ENCODE measurements around the gene ZFHX3.

Gene ZFHX3

GRCh38 chr16:72902206-72902605, 145.7 kb downstream of the ZFHX3 start:
- DNase-seq (ENCODE audit: low read depth in 2 of 2): no peak

- DNase-seq (ENCODE audit: low read depth in 2 of 2): no peak
These were observed 146.8 kb downstream of the ZFHX3 start for GRCh38 chr16:72901000-72901627.

GRCh38 chr16:72898216-72898825, 149.6 kb downstream of the ZFHX3 start:
- DNase-seq (ENCODE audit: low read depth in 2 of 2): no peak

- DNase-seq (ENCODE audit: low read depth in 2 of 2): no peak
These were observed 150.2 kb downstream of the ZFHX3 start for GRCh38 chr16:72897707-72898106.

GRCh38 chr16:72896485-72897118, 151.3 kb downstream of the ZFHX3 start:
- no peak for DNase-seq (ENCODE audit: low read depth in 2 of 2)

- no peak for DNase-seq (ENCODE audit: low read depth in 2 of 2)
These were observed 152.0 kb downstream of the ZFHX3 start for GRCh38 chr16:72895951-72896350.

- no peak for DNase-seq (ENCODE audit: low read depth in 2 of 2)
These were observed 153.4 kb downstream of the ZFHX3 start for GRCh38 chr16:72894293-72895151.

GRCh38 chr16:72891291-72892227, 156.4 kb downstream of the ZFHX3 start:
- DNase-seq (ENCODE audit: low read depth in 2 of 2): no peak

GRCh38 chr16:72890587-72890986, 157.3 kb downstream of the ZFHX3 start:
- DNase-seq (ENCODE audit: low read depth in 2 of 2): no peak

- DNase-seq (ENCODE audit: low read depth in 2 of 2): no peak
These were observed 158.0 kb downstream of the ZFHX3 start for GRCh38 chr16:72889616-72890582.

- DNase-seq (ENCODE audit: low read depth in 2 of 2): no peak
These were observed 160.4 kb downstream of the ZFHX3 start for GRCh38 chr16:72887537-72887936.

GRCh38 chr16:72886346-72886974, 161.5 kb downstream of the ZFHX3 start:
- no peak for DNase-seq (ENCODE audit: low read depth in 2 of 2)

GRCh38 chr16:72884573-72884972, 163.4 kb downstream of the ZFHX3 start:
- no peak for DNase-seq (ENCODE audit: low read depth in 2 of 2)

GRCh38 chr16:72884037-72884436, 163.9 kb downstream of the ZFHX3 start:
- DNase-seq (ENCODE audit: low read depth in 2 of 2): no peak

- DNase-seq (ENCODE audit: low read depth in 2 of 2): no peak
These were observed 168.1 kb downstream of the ZFHX3 start for GRCh38 chr16:72879846-72880245.

GRCh38 chr16:72878301-72879269, 169.3 kb downstream of the ZFHX3 start:
- DNase-seq (ENCODE audit: low read depth in 2 of 2): no peak

GRCh38 chr16:72877374-72878028, 170.4 kb downstream of the ZFHX3 start:
- DNase-seq (ENCODE audit: low read depth in 2 of 2): no peak

GRCh38 chr16:72876981-72877373, 171.0 kb downstream of the ZFHX3 start:
- DNase-seq (ENCODE audit: low read depth in 2 of 2): no peak
